Naive B cell (primary cell): Measurements from ENCODE around the gene SH3RF3. TPM values are rescaled to one million over a fixed set of nuclear protein-coding genes. Genes with fewer than 3 reads are reported as not detected.

ENCODE experiments used
- ATAC-seq, 2 donors: fragments of 150-1000 bp; cut with Tn5 transposase; 2 replicates each; pipeline ENCODE4 v1.10.0; 2021; ENCODE audit warnings: low read depth in 2 of 2, mild to moderate bottlenecking in 2 of 2, moderate library complexity in 2 of 2
- DNase-seq: peaks from one replicate; pipeline ENCODE4 v3.0.0; 2022
- H3K27ac Mint-ChIP-seq, 6 donors: one replicate each; pipeline ENCODE4 v1.8.0; 2020 to 2022; ENCODE audit warnings: mild to moderate bottlenecking in 6 of 6, mixed read lengths in 6 of 6, moderate library complexity in 5 of 6, inconsistent platforms in 2 of 6
- H3K27me3 Mint-ChIP-seq, 3 donors: one replicate each; pipeline ENCODE4 v1.8.0; 2021 to 2022; ENCODE audit warnings: mixed read lengths in 3 of 3, mild to moderate bottlenecking in 1 of 3
- H3K36me3 Mint-ChIP-seq, 2 donors: one replicate each; pipeline ENCODE4 v1.8.0; 2020 to 2022; ENCODE audit warnings: mixed read lengths in 2 of 2, inconsistent platforms in 1 of 2, mild to moderate bottlenecking in 1 of 2
- H3K4me1 Mint-ChIP-seq, 3 donors: one replicate each; pipeline ENCODE4 v1.8.0; 2020 to 2022; ENCODE audit warnings: mixed read lengths in 3 of 3, inconsistent platforms in 1 of 3, mild to moderate bottlenecking in 1 of 3, moderate library complexity in 1 of 3
- H3K4me3 Mint-ChIP-seq, 8 donors: one replicate each; pipeline ENCODE4 v1.8.0; 2020 to 2022; ENCODE audit warnings: mild to moderate bottlenecking in 8 of 8, mixed read lengths in 8 of 8, moderate library complexity in 8 of 8, inconsistent platforms in 2 of 8
- H3K9me3 Mint-ChIP-seq, 7 donors: one replicate each; pipeline ENCODE4 v1.8.0; 2020 to 2022; ENCODE audit warnings: mixed read lengths in 7 of 7, mild to moderate bottlenecking in 5 of 7, inconsistent platforms in 2 of 7, moderate library complexity in 1 of 7
- polyA plus RNA-seq, 6 donors: library from polyadenylated mRNA; unstranded; fragments of 300-500 nt; fragmentation: Illumina TruSeq; gene quantifications; one replicate each; pipeline ENCODE4 v1.2.3, GENCODE V29; 2021; ENCODE audit warnings: low read depth in 6 of 6

The SH3RF3 gene
- polyA plus RNA-seq, 6 donors from 2014 or later, result 0.05 to 0.76 (median 0.64) TPM; not detected in 1

- H3K9me3 Mint-ChIP-seq, result peaks cover 12 to 24% (median 17%) of the 10 kb centered on the region in 7 donors
- no peaks in the 10 kb centered on the region for H3K27me3 Mint-ChIP-seq
- DNase-seq (no peak), ATAC-seq (no peak)
- H3K4me3 Mint-ChIP-seq, result peak overlapping the region in 1 of 8 donors; percentile 10
- no peaks in the 10 kb centered on the region for H3K4me1 Mint-ChIP-seq
- H3K36me3 Mint-ChIP-seq, result peaks cover 13 to 21% of the 10 kb centered on the region in 2 donors
- no peak overlapping the region for H3K27ac Mint-ChIP-seq
Observed at GRCh38 chr2:109448207-109448606, 319.2 kb downstream of the SH3RF3 start.

- Mint-ChIP-seq H3K4me1 (no peaks in the 10 kb centered on the region), H3K36me3 (peaks cover 13 to 14% of the 10 kb centered on the region in 2 donors), H3K27me3 (no peaks in the 10 kb centered on the region), H3K4me3 (no peak overlapping the region), H3K9me3 (peaks cover 11 to 15% (median 12%) of the 10 kb centered on the region in 7 donors), H3K27ac (no peak overlapping the region)
- DNase-seq (no peak), ATAC-seq (no peak)
Observed at GRCh38 chr2:109448946-109449788, 320.2 kb downstream of the SH3RF3 start.

GRCh38 chr2:109450574-109451273 lies 321.7 kb downstream of the SH3RF3 start:
- Mint-ChIP-seq H3K36me3 (peaks cover 0 to 8% of the 10 kb centered on the region in 2 donors), H3K27me3 (no peaks in the 10 kb centered on the region), H3K9me3 (peaks cover 0 to 3% (median under 1%) of the 10 kb centered on the region in 7 donors), H3K4me1 (no peaks in the 10 kb centered on the region), H3K4me3 (no peak overlapping the region), H3K27ac (peak overlapping the region in 1 of 6 donors; percentile 39)
- DNase-seq (no peak), ATAC-seq (no peak)

GRCh38 chr2:109451671-109452070 lies 322.7 kb downstream of the SH3RF3 start:
- Mint-ChIP-seq H3K9me3 (no peaks in the 10 kb centered on the region), H3K4me3 (no peak overlapping the region), H3K27me3 (no peaks in the 10 kb centered on the region), H3K36me3 (peaks cover 0 to 7% of the 10 kb centered on the region in 2 donors), H3K27ac (no peak overlapping the region), H3K4me1 (no peaks in the 10 kb centered on the region)
- ATAC-seq (no peak), DNase-seq (no peak)

- DNase-seq (no peak), ATAC-seq (no peak)
- Mint-ChIP-seq H3K4me1 (peaks cover 0 to 2% (median 0%) of the 10 kb centered on the region in 3 donors), H3K27me3 (no peaks in the 10 kb centered on the region), H3K36me3 (peaks cover 0 to 7% of the 10 kb centered on the region in 2 donors), H3K27ac (no peak overlapping the region), H3K9me3 (no peaks in the 10 kb centered on the region), H3K4me3 (no peak overlapping the region)
Observed at GRCh38 chr2:109452318-109453305, 323.6 kb downstream of the SH3RF3 start.

GRCh38 chr2:109453371-109453995 lies 324.5 kb downstream of the SH3RF3 start:
- peak overlapping the region in 1 of 6 donors; percentile 2 for H3K27ac Mint-ChIP-seq
- ATAC-seq (no peak), DNase-seq (no peak)
- H3K4me3 Mint-ChIP-seq, result no peak overlapping the region
- peaks cover 0 to under 1% of the 10 kb centered on the region in 2 donors for H3K36me3 Mint-ChIP-seq
- no peaks in the 10 kb centered on the region for H3K27me3 Mint-ChIP-seq
- H3K9me3 Mint-ChIP-seq, result no peaks in the 10 kb centered on the region
- H3K4me1 Mint-ChIP-seq, result peaks cover 0 to 6% (median 0%) of the 10 kb centered on the region in 3 donors

- DNase-seq, result no peak
- Mint-ChIP-seq H3K27ac (peak overlapping the region in 1 of 6 donors; percentile 51), H3K27me3 (no peaks in the 10 kb centered on the region), H3K4me1 (peaks cover 0 to 6% (median 0%) of the 10 kb centered on the region in 3 donors), H3K4me3 (no peak overlapping the region), H3K36me3 (no peaks in the 10 kb centered on the region), H3K9me3 (no peaks in the 10 kb centered on the region)
- ATAC-seq, result no peak
Observed at GRCh38 chr2:109454304-109454703, 325.3 kb downstream of the SH3RF3 start.

- Mint-ChIP-seq H3K27me3 (no peaks in the 10 kb centered on the region), H3K36me3 (no peaks in the 10 kb centered on the region), H3K9me3 (no peaks in the 10 kb centered on the region), H3K4me3 (no peak overlapping the region), H3K4me1 (peaks cover 0 to 6% (median 0%) of the 10 kb centered on the region in 3 donors), H3K27ac (no peak overlapping the region)
- no peak for DNase-seq
- ATAC-seq, result no peak
Observed at GRCh38 chr2:109454765-109455394, 325.9 kb downstream of the SH3RF3 start.

- H3K9me3 Mint-ChIP-seq, result no peaks in the 10 kb centered on the region
- no peak overlapping the region for H3K27ac Mint-ChIP-seq
- ATAC-seq (no peak), DNase-seq (no peak)
- no peaks in the 10 kb centered on the region for H3K36me3 Mint-ChIP-seq
- no peak overlapping the region for H3K4me3 Mint-ChIP-seq
- H3K4me1 Mint-ChIP-seq, result peaks cover 0 to 6% (median 0%) of the 10 kb centered on the region in 3 donors
- H3K27me3 Mint-ChIP-seq, result no peaks in the 10 kb centered on the region
Observed at GRCh38 chr2:109455731-109456691, 327.0 kb downstream of the SH3RF3 start.

- Mint-ChIP-seq H3K9me3 (no peaks in the 10 kb centered on the region), H3K36me3 (no peaks in the 10 kb centered on the region), H3K27me3 (no peaks in the 10 kb centered on the region), H3K27ac (no peak overlapping the region), H3K4me1 (peaks cover 0 to 6% (median 0%) of the 10 kb centered on the region in 3 donors), H3K4me3 (no peak overlapping the region)
- ATAC-seq (no peak), DNase-seq (no peak)
Observed at GRCh38 chr2:109456776-109457175, 327.8 kb downstream of the SH3RF3 start.

GRCh38 chr2:109457366-109457765 lies 328.4 kb downstream of the SH3RF3 start:
- DNase-seq, result no peak
- Mint-ChIP-seq H3K36me3 (no peaks in the 10 kb centered on the region), H3K27me3 (no peaks in the 10 kb centered on the region), H3K4me1 (peaks cover 0 to 6% (median 0%) of the 10 kb centered on the region in 3 donors), H3K27ac (peak overlapping the region in 1 of 6 donors; percentile 77), H3K4me3 (no peak overlapping the region), H3K9me3 (no peaks in the 10 kb centered on the region)
- ATAC-seq, result no peak
